NOMO-1 treated with dmso at 0.1 percent for 144 hours (cell line): ENCODE measurements around the gene PTPRT.

Experiments
- DNase-seq: peaks from one replicate; lab custom pipeline; 2025; ENCODE audit not compliant: unreplicated experiment; lab: John Stamatoyannopoulos, UW

The PTPRT gene

DNA sequence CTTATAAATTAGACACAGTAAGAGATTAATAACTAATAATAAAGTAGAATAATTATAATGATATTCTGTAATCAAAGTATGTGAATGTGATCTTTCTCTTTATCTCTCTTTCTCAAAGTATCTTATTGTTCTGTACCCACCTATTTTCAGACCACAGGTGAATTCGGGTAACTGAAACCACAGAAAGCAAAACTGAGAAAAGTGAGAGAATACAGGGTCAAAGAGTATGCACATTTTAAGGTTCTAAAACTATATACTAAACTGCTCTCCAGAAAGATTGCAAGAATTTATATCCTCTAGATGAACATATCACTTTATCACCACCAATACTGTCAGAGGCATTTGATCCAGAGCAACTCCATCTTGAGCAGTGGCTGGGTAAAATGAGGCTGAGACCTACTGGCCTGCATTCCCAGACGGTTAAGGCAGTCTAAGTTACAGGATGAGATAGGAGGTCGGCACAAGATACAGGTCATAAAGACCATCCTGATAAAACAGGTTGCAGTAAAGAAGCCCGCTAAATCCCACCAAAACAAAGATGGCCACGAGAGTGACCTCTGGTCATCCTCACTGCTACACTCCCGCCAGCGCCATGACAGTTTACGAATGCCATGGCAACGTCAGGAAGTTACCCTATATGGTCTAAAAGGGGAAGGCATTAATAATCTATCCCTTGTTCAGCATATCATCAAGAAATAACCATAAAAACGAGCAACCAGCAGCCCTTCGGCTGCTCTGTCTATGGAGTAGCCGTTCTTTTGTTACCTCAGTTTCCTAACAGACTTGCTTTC is 211.3 kb downstream of the PTPRT start:
- DNase-seq = no peak

DNA sequence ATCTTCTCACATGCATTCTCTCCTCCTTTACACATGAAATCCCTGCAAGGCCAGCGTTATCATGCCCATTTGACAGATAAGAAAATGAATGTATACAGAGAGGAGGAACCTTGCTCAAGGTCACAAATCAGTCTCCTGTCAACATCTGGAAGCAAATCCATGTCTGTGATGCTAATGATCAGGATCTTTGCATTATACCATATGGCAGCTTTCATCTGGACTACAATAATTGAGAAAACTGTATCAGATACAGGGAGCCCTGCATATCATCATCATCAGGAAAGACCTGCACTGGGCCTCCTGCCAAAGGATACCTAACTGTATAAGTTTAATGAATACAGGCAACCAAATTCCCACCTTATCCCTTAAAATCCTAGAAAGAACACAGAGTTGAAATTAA is 213.7 kb downstream of the PTPRT start:
- no peak for DNase-seq

DNA sequence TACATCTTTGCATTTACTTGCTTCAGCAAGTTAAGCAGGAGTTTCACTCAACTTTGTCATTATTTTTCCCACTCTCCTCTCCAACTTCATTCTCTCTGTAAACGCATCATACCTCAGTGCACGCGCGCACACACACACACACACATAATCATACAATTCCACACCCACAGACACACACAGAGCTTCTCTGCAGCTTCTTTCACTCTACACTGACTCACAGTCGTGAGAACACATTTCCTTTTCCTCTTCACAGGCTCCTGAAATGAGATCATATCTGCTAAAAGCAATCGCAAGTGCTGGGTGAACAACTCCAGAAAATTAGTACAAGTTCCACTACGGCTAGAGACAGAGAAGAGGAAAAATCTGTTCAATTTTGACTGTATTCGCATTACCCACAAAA is 215.4 kb downstream of the PTPRT start:
- DNase-seq = no peak

DNA sequence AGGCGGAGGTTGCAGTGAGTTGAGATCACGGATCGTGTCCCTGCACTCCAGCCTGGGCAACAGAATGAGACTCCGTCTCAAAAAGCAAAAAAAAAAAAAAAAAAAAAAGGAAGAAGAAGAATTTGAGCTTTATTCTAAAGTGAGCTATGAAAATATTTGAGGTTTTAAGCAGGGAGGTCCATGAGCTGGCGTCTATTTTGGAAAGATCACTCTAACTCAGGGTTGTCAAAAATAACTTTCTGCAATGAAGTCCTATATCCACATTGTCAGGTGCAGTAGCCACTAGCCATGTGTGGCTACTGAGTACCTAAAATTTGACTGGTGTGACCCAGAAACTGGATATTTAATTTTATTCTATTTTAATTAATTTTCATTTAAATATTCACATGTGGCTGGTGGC is 217.1 kb downstream of the PTPRT start:
- no peak for DNase-seq

DNA sequence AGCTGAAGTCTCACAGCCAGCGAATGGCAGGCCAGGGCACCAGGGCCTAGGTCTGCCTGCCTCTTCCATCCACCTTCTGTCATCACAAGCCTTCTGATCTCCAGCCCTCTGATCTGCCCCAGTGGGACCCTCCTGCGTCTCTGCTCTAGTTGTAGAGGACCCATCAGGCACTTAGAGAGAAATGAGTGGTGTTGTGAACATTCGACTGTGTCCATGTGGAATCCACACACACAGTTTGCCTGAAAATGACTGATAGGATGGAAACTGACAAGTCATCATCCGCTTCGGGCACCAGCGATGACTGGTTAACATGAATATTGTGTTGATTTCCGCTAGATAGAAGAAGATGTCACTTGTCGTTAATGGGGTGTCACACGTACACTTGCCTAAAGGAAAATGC is 221.0 kb downstream of the PTPRT start:
- DNase-seq = no peak

DNA sequence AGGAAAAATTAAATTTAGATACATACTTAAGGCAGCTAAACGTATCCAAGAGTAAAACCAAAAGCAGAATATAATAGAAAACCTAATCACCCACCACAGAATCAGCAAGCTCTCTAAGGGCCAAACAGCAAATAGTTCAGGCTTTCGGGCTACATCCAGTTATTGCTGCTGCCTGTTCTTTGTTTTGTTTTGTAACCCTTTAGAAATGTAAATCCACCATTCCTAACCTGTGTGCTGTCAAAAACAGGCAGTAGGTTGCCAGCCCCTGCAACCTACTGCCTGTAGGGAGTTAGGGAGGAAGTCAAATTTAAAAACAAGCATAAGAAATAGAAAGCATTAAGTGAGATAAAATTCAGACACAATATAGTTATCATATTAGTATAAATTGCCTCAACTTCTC is 225.9 kb downstream of the PTPRT start:
- DNase-seq = no peak

DNA sequence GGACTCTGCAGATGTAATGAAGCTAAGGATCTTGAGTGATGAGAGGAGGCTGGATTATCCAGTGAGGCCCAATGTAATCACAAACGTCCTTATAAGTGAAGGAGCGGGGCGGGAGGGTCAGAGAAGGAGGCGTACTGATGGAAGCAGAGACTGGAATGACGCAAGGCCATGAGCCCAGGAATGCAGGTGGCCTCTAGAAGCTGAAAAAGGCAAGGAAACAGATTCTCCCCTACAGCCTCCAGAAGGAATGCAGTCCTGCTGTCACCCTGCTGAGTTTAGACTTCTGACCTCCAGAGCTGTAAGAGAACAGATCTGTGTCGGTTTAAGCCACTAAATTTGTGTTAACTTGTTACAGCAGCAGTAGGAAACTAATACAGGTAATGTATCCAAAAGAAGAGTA is 227.9 kb downstream of the PTPRT start:
- DNase-seq = no peak

DNA sequence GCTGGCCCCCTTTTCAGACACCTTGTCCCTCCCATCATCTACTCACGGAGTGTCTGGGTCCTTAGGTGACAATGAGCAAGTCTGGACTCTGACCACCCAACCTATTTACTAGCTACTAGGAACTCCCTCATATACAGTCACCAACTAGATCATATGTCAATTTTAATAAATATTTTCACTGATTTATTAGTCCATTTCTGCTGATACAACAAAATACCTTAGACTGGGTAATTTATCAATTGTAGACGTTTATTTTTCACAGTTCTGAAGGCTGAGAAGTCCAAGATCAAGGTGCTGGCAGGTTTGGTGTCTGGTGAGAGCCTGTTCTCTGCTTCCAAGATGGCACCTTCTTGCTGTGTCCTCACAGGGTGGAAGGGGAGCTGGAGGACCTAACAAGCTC is 229.7 kb downstream of the PTPRT start:
- no peak for DNase-seq

DNA sequence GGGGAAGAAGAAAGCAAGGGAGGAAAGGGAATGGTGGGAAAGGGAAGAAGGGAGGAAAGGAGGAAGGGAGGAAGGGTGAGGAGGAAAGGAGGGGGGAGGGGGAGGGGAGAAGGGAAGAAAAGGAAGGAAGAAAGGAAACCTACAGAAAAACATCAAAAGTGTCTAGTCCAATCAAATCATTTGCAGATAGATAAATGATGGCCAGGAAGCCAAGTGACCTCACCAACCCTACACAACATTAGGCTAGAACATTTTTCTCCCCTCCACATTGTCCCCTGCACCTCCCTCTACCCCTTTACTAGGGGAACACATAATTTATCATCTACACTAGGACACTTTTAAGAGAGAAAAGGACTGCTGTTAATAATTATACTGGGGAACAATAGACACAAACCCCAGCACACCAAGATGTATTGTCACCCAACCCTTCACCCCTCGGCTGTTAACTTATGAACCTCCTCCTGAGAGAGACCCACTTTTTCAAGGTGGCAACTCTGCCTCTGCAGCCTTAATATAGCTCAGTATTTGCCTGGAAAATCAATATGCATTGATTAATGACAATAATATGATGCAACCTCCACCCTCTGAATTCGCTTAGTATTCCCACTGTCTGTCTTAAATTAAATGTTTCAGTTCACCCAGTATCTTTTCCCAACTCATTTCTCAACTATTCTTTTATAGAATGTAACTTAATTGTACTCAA is 231.2 kb downstream of the PTPRT start:
- no peak for DNase-seq

DNA sequence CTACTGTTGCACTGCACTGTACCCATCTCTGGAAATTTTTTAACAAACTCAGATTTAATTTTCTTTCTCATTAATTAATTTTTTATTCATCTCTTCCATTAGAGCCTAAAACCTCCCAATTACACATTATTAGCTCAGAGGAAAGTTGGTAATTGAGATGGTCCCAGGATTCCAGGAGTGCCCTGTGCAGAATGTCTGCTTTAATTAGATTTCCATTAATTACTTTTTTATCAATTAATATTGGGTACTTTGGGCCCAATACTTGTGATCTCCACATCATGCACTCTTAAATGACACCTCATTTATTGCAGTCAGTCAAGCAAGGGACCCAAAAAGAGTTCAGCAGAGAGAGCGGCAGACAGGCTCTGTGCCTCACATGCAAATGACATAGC is 232.0 kb downstream of the PTPRT start:
- no peak for DNase-seq

DNA sequence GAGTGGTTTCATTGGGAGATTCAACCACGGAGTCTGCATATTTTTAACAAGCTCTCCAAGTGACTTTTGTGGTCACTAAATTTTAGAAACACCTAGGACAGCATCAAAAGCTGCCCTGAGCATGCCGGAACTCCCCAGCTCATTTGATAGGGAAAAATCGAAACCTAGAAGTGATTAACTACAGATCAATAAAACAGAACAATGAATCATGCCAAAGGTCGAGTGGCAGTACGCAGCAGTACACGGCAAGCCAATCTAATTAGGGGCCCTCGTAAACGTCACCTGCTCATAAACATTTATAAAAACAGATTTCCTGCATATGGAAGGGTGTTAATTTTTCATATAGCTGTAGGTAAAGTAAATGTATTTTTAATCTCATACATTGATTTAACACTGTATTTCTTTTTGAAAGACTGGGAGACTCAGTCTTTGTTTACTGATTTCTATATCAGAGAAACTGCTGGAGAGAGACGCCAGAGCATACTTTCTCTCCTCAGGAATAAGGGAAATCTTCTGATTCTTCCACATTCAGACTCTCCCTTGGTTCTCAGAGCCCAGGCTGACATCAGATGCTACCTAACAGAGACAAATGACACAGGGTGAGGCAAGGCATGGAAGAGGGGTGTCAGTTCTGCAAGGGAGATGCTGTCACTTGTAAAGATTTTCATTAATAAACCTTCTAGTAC is 232.5 kb downstream of the PTPRT start:
- DNase-seq = no peak

DNA sequence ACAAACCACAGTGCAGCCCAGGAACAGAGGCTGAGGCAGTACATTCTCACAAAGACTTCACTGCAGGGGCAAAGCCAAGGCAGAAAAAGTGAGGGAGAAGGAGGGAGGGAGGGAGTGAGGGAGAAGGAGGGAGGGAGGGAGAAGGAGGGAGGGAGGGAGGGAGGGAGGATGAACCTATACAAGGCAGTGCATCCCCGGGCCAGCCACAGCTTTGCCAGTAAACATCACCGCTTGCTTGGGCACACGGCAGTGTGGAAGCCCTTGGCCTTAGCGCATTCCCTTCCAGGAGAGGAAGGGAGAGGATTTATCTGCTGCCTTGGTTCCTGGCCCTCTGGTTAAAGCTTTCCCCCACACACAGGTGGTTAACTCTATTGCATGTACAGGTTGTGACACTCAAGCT is 234.0 kb downstream of the PTPRT start:
- no peak for DNase-seq

DNA sequence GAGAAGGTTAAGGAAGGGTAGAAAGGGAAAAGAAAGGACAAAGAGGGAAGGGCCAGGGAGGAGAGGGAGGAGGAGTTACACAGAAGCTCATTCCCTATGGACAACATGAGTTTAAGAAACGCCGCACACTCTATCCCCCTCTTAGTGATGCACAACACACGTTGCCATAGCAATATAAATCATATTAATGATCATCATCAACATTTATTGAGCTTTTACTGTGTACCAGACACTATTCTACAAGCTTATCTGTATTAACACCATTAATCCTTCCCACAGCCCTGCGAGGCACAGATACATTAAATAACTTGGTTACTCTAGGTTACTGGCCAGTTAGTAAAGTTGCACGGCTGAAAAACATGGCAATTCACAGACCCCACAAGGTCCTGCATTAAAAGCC is 234.8 kb downstream of the PTPRT start:
- DNase-seq = no peak

DNA sequence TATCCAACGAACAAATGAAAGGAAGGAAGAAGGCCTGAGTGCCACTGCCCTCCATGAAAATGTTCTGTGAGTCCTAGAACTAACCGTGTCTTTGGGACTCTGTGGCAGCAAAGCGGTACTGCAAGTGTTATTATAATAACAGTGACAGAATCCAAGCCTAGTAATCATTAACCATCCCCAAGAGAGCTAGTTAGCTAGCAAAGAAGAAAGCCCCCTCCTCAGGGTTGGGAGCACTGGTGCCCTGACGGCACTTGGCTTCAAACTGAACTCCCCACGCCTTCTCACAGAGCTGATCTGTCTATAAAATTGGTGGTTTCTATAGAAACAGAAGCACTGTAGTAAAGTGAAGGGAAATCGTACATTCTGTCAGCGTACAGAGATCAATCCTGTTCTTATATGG is 239.8 kb downstream of the PTPRT start:
- DNase-seq = no peak

DNA sequence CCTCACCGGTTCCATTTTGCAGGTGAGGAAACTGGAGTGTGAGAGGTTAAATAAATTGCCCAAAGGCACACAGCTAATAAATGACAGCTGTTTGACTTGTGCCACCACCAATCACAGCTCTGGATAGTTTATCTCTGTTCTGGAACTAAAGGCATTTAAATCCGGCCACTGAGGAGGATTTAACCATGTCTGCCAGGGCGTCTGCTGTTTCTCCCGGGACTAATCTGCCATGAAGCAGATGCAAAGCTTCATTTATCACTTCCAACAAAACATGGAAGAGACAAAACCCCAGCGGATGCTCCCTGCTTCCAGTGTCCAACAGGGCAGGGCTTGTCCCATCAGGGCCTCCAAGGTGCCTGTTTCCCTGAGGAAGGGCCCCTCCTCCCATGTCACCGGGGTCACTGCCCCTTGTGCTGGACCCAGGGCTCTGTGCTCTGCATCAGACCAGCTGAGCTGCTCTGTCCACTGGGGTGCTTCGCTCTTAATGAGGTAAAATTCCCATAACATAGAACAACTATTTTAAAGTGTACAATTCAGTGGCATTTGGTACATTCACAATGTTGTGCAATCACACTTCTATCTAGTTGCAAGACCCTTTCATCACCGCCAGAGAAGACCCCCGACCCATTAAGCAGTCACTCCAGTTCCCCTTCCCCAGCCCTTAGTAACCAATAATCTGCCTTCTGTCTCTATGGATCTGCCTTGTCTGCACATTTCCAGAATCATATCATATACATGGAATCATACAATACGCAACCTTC is 244.3 kb downstream of the PTPRT start:
- DNase-seq = no peak

DNA sequence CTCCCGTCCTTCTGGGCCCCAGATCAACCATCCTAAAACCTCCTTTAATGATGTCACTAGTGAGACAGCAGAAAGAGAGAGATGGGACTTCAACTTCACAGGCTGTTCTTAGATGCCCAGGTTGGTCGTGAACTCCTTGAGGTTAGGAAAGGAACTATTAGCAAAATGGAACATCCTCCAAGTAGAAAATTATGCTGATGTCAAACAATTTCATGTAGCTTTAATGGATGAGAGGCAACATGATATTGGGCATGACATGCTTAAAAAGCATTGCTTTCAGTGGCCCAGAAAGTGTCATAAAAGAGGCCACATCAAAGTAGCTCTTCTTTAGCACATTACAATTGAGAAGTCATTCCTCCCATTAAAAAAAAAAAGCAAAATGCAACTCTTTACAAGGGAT is 248.1 kb downstream of the PTPRT start:
- no peak for DNase-seq

DNA sequence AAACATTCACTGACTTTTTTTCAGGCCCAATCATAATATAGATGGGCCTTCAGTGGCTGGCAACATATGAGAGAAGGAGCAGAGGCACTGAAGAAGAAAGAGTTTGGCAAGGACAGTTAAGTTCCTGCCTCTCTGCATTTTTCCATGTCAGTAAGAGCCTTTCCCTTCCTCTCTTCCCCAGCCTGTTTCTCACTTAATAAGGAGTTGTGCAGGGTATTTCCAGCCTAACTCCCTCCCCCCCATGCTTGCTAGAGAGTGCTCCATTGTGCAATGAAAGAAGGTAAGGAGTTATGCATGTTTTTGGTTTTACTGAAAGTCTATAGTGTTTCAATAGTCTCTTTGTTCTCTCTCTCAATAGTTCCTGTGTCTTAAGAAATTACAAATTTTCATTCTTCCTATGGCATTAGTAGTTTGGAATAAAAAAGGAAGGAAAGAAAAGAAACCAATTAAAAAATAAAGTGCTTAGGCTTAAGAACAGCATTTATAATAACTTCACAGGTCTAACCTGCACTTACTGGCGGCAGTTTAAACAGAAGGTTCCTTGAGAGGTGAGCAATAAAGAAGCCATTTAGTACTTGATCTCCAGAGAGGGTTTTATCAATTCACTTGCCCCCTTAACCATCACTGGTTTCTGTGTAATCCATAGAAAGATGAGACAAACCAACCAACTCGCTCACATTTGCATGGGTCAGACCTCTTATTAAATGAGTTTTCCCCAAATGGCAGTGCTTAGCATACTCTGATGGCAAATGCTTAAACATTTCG is 251.1 kb downstream of the PTPRT start:
- no peak for DNase-seq

DNA sequence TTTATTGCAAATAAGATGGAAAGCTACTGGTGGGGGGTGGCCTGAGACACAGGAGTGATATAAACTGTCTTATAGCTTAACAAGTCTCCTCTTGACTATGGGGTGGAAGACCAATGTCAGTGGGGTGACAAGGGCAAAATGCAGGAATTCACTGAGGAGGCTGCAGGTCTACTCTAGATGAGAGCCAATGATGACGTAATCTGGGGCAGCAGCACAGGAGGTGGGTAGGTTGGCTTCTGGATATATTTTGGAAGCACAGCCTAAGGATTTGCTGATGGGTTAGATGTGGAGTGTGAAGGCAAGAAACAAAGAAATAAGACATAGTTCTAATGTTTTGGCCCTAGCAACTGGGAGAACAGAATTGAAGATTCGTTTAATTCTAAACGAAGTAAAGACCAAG is 253.2 kb downstream of the PTPRT start:
- DNase-seq = no peak

DNA sequence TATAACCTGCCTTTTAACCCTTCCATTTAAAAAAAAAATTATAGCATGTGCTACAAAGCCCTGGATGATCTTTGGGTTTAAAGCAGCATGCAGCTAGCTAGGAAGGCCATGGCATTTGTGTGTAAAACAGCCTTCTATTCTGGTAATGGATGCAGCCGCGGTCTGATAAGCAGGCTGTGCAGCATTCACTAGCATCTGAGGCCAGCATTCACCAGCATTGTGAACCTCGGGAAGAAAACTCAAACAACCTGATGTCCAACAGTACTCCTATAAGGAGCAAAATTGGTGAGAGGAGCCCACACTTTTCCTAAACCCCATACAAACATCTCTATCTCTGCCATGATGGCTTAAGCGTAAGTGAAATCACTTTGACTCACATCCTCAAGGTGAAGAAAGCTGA is 265.5 kb downstream of the PTPRT start:
- no peak for DNase-seq

DNA sequence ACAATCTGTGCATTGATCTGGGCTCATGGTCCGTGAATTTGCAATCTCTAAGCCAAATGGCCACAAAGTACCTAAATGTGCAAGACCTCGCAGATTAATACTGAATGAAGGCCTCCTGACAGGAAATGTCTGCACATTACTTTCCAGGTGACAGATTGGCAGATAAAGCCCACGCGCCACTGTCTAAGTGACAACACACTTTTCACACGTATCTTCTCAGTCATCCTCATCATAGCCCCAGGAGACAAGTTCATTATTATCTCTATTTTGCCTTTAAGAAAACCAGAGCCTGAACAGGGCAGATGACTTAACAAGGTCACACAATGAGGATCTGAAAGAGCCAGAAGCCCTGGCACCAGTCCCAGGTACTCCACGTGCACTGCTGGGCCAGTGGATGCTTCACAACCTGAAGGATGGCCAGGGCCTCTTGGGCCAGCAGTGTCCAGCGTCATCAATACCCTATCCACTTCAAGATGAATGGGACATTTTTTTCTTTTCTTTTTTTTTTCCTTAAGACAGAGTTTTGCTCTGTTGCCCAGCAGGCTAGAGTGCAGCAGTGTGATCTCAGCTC is 266.3 kb downstream of the PTPRT start:
- DNase-seq = no peak
